Suppressor macrophage treated with lipopolysaccharide for 4 hours (primary cell): ENCODE measurements around the gene TLCD2.
"Not testable (repeated sequence)": the region's sequence is repeated elsewhere in the genome, so short reads cannot be mapped to it uniquely, and the experiment has no call there.

Experiments
- DNase-seq: peaks from one replicate; pipeline ENCODE4 v3.0.0-alpha.2; 2020

TLCD2 gene

GRCh38 chr17:1683459-1683858, 26.7 kb downstream of the TLCD2 start:
- DNase-seq: peak; percentile 46

- no peak for DNase-seq
Observed at GRCh38 chr17:1676401-1676800, 33.8 kb downstream of the TLCD2 start.

- DNase-seq: no peak
Observed at GRCh38 chr17:1673041-1673785, 37.0 kb downstream of the TLCD2 start.

- DNase-seq: not testable (repeated sequence)
Observed at GRCh38 chr17:1663934-1664333, 46.2 kb downstream of the TLCD2 start.

GRCh38 chr17:1661045-1661444, 49.1 kb downstream of the TLCD2 start:
- no peak for DNase-seq

GRCh38 chr17:1658100-1658499, 52.1 kb downstream of the TLCD2 start:
- DNase-seq: no peak

GRCh38 chr17:1653735-1654134, 56.4 kb downstream of the TLCD2 start:
- DNase-seq: no peak

- not testable (repeated sequence) for DNase-seq
Observed at GRCh38 chr17:1652794-1653193, 57.4 kb downstream of the TLCD2 start.
